Neural cell (in vitro differentiated cells): Measurements from ENCODE around the gene PI3. TPM values are rescaled to one million over a fixed set of nuclear protein-coding genes. Genes with fewer than 3 reads are reported as not detected.

ENCODE experiments used
- H2AFZ ChIP-seq: fragments of 200-600, 300-800 bp; sonication (generic), shearing (Covaris generic); 2 replicates; pipeline ENCODE4 v1.6.0; 2014; ENCODE audit warnings: low read depth, mild to moderate bottlenecking, antibody characterized with exemption, low read length, moderate library complexity
- H3F3A ChIP-seq: fragments of 200-600 bp; shearing (Covaris generic); 2 replicates; pipeline ENCODE4 v1.6.1; 2016; ENCODE audit warnings: mild to moderate bottlenecking, moderate library complexity, mixed read lengths, antibody characterized with exemption, low read length; ENCODE audit not compliant: insufficient read depth, poor library complexity, severe bottlenecking
- H3K27ac ChIP-seq: fragments of 200-600, 300-800 bp; sonication (generic), shearing (Covaris generic); 2 replicates; pipeline ENCODE4 v1.5.1; 2014; ENCODE audit warnings: mild to moderate bottlenecking, low read length, moderate library complexity
- H3K27me3 ChIP-seq: fragments of 300-800, 200-600 bp; sonication (generic), shearing (Covaris generic); 2 replicates; pipeline ENCODE4 v1.6.0; 2014; ENCODE audit warnings: mild to moderate bottlenecking, low read depth, low read length, moderate library complexity; ENCODE audit not compliant: insufficient read depth
- H3K36me3 ChIP-seq: fragments of 300-800, 200-600 bp; sonication (generic), shearing (Covaris generic); 2 replicates; pipeline ENCODE4 v1.5.1; 2014; ENCODE audit warnings: mild to moderate bottlenecking, antibody characterized with exemption, low read length, moderate library complexity; ENCODE audit not compliant: insufficient read depth
- H3K4me2 ChIP-seq: fragments of 300-800, 200-600 bp; sonication (generic), shearing (Covaris generic); 2 replicates; pipeline ENCODE4 v1.6.0; 2014; ENCODE audit warnings: mild to moderate bottlenecking, low read length
- H3K4me3 ChIP-seq: fragments of 300-800, 200-600 bp; sonication (generic), shearing (Covaris generic); 2 replicates; pipeline ENCODE4 v1.5.1; 2014; ENCODE audit warnings: mild to moderate bottlenecking, low read length, moderate library complexity
- H3K79me2 ChIP-seq: fragments of 200-600 bp; shearing (Covaris generic); replicated peaks from 2 replicates; pipeline ENCODE4 v1.6.0; 2014; ENCODE audit warnings: mild to moderate bottlenecking, low read length, moderate library complexity; ENCODE audit not compliant: insufficient read depth
- H3K9ac ChIP-seq: fragments of 300-800, 200-600 bp; sonication (generic), shearing (Covaris generic); 2 replicates; pipeline ENCODE4 v1.6.1; 2016; ENCODE audit warnings: mild to moderate bottlenecking, low read length, mixed read lengths
- H3K9me2 ChIP-seq: fragments of 200-600 bp; shearing (Covaris generic); 2 replicates; pipeline ENCODE4 v1.6.1; 2016; ENCODE audit warnings: mild to moderate bottlenecking, low read length, mixed read lengths; ENCODE audit not compliant: insufficient read depth
- H3K9me3 ChIP-seq: fragments of 200-600, 300-800 bp; sonication (generic), shearing (Covaris generic); 2 replicates; pipeline ENCODE4 v1.6.1; 2016; ENCODE audit warnings: mild to moderate bottlenecking, mixed run types, low read length, moderate library complexity, mixed read lengths
- H4K20me1 ChIP-seq: fragments of 200-600 bp; shearing (Covaris generic); 2 replicates; pipeline ENCODE4 v1.6.1; 2016; ENCODE audit warnings: mild to moderate bottlenecking, mixed run types; ENCODE audit not compliant: insufficient read depth
- EP300 ChIP-seq: fragments of 450-650 bp; conservative IDR thresholded peaks from 2 replicates; pipeline ENCODE4 v1.6.1; 2014; ENCODE audit warnings: antibody characterized with exemption, mild to moderate bottlenecking, moderate library complexity; ENCODE audit not compliant: poor library complexity, severe bottlenecking
- EZH2 ChIP-seq: fragments of 200-600, 300-800 bp; shearing (Covaris generic), sonication (generic); IDR thresholded peaks from 2 replicates; pipeline ENCODE4 v1.6.1; 2014; ENCODE audit warnings: antibody characterized with exemption, low read length, borderline replicate concordance, mild to moderate bottlenecking; ENCODE audit not compliant: insufficient read depth, poor library complexity, severe bottlenecking
- MXI1 ChIP-seq: fragments of 450-650 bp; conservative IDR thresholded peaks from 2 replicates; pipeline ENCODE4 v1.6.1; 2014; ENCODE audit warnings: antibody characterized with exemption, mild to moderate bottlenecking; ENCODE audit not compliant: poor library complexity, severe bottlenecking
- POLR2AphosphoS5 ChIP-seq: IDR thresholded peaks from 2 replicates; pipeline ENCODE4 v1.6.1; 2012
- RAD21 ChIP-seq: fragments of 450-650 bp; conservative IDR thresholded peaks from 2 replicates; pipeline ENCODE4 v1.6.1; 2014; ENCODE audit warnings: antibody characterized with exemption, mild to moderate bottlenecking, moderate library complexity
- SMC3 ChIP-seq: fragments of 450-650 bp; conservative IDR thresholded peaks from 2 replicates; pipeline ENCODE4 v1.6.1; 2014; ENCODE audit warnings: antibody characterized with exemption, mild to moderate bottlenecking, moderate library complexity; ENCODE audit not compliant: poor library complexity
- TAF1 ChIP-seq: IDR thresholded peaks from 2 replicates; pipeline ENCODE4 v1.6.1; 2012; ENCODE audit warnings: low read depth
- polyA plus RNA-seq: library from polyadenylated mRNA; depleted of rRNA; stranded (reverse); fragments of >200 nt; gene quantifications from 2 replicates; pipeline ENCODE4 v1.2.3, GENCODE V29; 2014
- TF ChIP-seq, protein P1 (sequence below): IDR thresholded peaks from 2 replicates; pipeline ENCODE4 v1.6.1; 2012; ENCODE audit warnings: borderline replicate concordance
- TF ChIP-seq, protein P2 (sequence below): fragments of 450-650 bp; IDR thresholded peaks from 2 replicates; pipeline ENCODE4 v1.5.1; 2014; ENCODE audit warnings: antibody characterized with exemption, mild to moderate bottlenecking, moderate library complexity; ENCODE audit not compliant: poor library complexity, severe bottlenecking

The PI3 gene
- polyA plus RNA-seq, 1 donor from 2014 or later = 1.4 TPM

DNA sequence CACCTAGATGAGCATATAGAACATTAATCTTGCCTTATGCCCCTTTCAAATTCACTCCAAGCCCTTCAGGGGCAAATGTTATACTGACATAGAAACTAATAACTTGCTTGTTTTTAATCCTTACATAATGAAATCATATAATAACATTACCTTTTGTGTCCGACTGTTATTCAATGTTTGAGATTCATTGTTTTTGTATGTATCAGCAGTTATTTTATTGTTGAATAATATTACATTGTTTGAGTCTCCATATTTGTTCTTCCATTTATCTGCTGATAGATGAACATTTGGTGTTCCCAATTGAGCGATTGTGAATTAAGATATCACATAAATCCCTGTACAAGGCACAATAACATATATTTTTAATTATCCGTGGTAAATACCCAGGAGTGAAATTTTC is 38.1 kb downstream of the PI3 start:
- Histone ChIP-seq H3K27ac (no peak overlapping the region), H3F3A (no peaks in the 10 kb centered on the region), H3K27me3 (no peaks in the 10 kb centered on the region), H3K4me3 (no peak overlapping the region), H3K36me3 (no peaks in the 10 kb centered on the region), H3K4me2 (no peak overlapping the region), H3K9ac (no peak overlapping the region), H4K20me1 (no peaks in the 10 kb centered on the region), H3K9me2 (no peaks in the 10 kb centered on the region), H3K79me2 (no peaks in the 10 kb centered on the region), H3K9me3 (no peaks in the 10 kb centered on the region), H2AFZ (no peak overlapping the region)
- no peak for TF ChIP-seq POLR2AphosphoS5
- TF ChIP-seq, protein P1, sequence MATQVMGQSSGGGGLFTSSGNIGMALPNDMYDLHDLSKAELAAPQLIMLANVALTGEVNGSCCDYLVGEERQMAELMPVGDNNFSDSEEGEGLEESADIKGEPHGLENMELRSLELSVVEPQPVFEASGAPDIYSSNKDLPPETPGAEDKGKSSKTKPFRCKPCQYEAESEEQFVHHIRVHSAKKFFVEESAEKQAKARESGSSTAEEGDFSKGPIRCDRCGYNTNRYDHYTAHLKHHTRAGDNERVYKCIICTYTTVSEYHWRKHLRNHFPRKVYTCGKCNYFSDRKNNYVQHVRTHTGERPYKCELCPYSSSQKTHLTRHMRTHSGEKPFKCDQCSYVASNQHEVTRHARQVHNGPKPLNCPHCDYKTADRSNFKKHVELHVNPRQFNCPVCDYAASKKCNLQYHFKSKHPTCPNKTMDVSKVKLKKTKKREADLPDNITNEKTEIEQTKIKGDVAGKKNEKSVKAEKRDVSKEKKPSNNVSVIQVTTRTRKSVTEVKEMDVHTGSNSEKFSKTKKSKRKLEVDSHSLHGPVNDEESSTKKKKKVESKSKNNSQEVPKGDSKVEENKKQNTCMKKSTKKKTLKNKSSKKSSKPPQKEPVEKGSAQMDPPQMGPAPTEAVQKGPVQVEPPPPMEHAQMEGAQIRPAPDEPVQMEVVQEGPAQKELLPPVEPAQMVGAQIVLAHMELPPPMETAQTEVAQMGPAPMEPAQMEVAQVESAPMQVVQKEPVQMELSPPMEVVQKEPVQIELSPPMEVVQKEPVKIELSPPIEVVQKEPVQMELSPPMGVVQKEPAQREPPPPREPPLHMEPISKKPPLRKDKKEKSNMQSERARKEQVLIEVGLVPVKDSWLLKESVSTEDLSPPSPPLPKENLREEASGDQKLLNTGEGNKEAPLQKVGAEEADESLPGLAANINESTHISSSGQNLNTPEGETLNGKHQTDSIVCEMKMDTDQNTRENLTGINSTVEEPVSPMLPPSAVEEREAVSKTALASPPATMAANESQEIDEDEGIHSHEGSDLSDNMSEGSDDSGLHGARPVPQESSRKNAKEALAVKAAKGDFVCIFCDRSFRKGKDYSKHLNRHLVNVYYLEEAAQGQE = no peak
- TF ChIP-seq RAD21 = no peak
- no peak for TF ChIP-seq EP300
- TF ChIP-seq EZH2 = no peak
- TF ChIP-seq, protein P2, sequence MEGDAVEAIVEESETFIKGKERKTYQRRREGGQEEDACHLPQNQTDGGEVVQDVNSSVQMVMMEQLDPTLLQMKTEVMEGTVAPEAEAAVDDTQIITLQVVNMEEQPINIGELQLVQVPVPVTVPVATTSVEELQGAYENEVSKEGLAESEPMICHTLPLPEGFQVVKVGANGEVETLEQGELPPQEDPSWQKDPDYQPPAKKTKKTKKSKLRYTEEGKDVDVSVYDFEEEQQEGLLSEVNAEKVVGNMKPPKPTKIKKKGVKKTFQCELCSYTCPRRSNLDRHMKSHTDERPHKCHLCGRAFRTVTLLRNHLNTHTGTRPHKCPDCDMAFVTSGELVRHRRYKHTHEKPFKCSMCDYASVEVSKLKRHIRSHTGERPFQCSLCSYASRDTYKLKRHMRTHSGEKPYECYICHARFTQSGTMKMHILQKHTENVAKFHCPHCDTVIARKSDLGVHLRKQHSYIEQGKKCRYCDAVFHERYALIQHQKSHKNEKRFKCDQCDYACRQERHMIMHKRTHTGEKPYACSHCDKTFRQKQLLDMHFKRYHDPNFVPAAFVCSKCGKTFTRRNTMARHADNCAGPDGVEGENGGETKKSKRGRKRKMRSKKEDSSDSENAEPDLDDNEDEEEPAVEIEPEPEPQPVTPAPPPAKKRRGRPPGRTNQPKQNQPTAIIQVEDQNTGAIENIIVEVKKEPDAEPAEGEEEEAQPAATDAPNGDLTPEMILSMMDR = no peak
- no peak for TF ChIP-seq SMC3
- TF ChIP-seq TAF1 = no peak
- TF ChIP-seq MXI1 = no peak

DNA sequence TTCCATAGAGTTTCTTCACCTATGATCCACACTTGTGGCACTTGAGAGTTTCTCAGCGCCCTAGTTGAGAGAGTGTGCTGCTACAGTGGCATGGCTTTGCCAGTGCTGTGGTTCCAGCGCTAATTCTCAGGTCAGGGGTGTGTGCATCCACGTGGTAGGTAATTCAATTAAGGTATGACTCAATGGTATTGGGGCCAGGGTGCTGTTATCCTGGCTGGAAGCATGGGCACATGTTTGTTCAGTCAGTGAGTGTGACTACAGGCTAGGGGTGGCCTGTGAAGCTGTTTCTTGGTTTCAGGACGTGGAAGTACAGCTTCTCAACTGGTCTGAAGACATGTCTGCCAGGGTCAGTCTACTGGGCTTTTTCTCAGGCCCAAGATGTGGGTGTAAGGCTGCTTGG is 43.4 kb downstream of the PI3 start:
- Histone ChIP-seq H4K20me1 (no peaks in the 10 kb centered on the region), H3K9ac (no peak overlapping the region), H3K9me2 (no peaks in the 10 kb centered on the region), H3K36me3 (no peaks in the 10 kb centered on the region), H3K27me3 (no peaks in the 10 kb centered on the region), H3K79me2 (no peaks in the 10 kb centered on the region), H3K9me3 (no peaks in the 10 kb centered on the region), H3K4me2 (no peak overlapping the region), H3K27ac (no peak overlapping the region), H3F3A (no peaks in the 10 kb centered on the region), H2AFZ (no peak overlapping the region), H3K4me3 (no peak overlapping the region)
- TF ChIP-seq TAF1 (no peak), EP300 (no peak), POLR2AphosphoS5 (no peak), RAD21 (no peak), EZH2 (no peak)
